B cell (primary cell): ENCODE measurements around the gene NELFA.

ENCODE experiments used
- CTCF ChIP-seq: fragments of 200-600 bp; IDR thresholded peaks from one replicate; pipeline ENCODE4 v1.8.0; 2022; ENCODE audit warnings: antibody characterized with exemption, mild to moderate bottlenecking
- EZH2 ChIP-seq: IDR thresholded peaks from 2 replicates; pipeline ENCODE4 v1.6.1; 2012; ENCODE audit warnings: borderline replicate concordance, low read depth, mild to moderate bottlenecking, moderate library complexity, low read length; ENCODE audit not compliant: insufficient read depth, poor library complexity, severe bottlenecking

GRCh38 chr4:2051086-2051485 is 42.3 kb upstream of the NELFA start:
- TF ChIP-seq EZH2 (no peak), CTCF (no peak)
